SK-N-SH (cell line): ENCODE data around the gene PTH. TPM values are rescaled to one million over a fixed set of nuclear protein-coding genes. Genes with fewer than 3 reads are reported as not detected.

ENCODE experiments used
- CTCF ChIA-PET: fragments of 300-600, 350-600 bp; formaldehyde crosslinking; extraction: SDS; loops from one replicate; lab custom pipeline; 2021; lab: Yijun Ruan, JAX
- POLR2A ChIA-PET: fragments of 350-600 bp; sonication (Branson Sonifier 250); formaldehyde crosslinking; extraction: SDS; loops from one replicate; lab custom pipeline; 2020; ENCODE audit warnings: antibody characterized with exemption, inconsistent platforms; lab: Yijun Ruan, JAX
- DNase-seq: peaks from one replicate; pipeline ENCODE4 v3.0.0; 2012
- H2AFZ ChIP-seq: fragments of 200-600 bp; sonication (generic); 2 replicates; pipeline ENCODE4 v1.8.1; 2016; ENCODE audit warnings: antibody characterized with exemption, mild to moderate bottlenecking, low read depth
- H3F3A ChIP-seq: fragments of 200-600 bp; sonication (generic); replicated peaks from 2 replicates; pipeline ENCODE3; 2016; ENCODE audit warnings: antibody characterized with exemption, mild to moderate bottlenecking; ENCODE audit not compliant: insufficient read depth
- H3K27ac ChIP-seq, 2 experiments: fragments of 200-500 bp in 1 of 2; fragments of 200-600 bp in 1 of 2; sonication (Bioruptor generic) in 1 of 2; sonication (generic), shearing (Covaris generic) in 1 of 2; 2 replicates each; pipeline versions ENCODE4 v1.5.1 to v1.6.1; 2014 to 2016; ENCODE audit warnings: low read depth in 2 of 2, inconsistent platforms in 1 of 2, low read length in 1 of 2, mild to moderate bottlenecking in 1 of 2, mixed read lengths in 1 of 2
- H3K27me3 ChIP-seq: fragments of 200-600 bp; sonication (generic), shearing (Covaris generic); 2 replicates; pipeline ENCODE4 v1.6.1; 2016; ENCODE audit warnings: mixed run types; ENCODE audit not compliant: insufficient read depth
- H3K36me3 ChIP-seq, 2 experiments: fragments of 200-500 bp in 1 of 2; fragments of 200-600 bp in 1 of 2; sonication (Bioruptor generic) in 1 of 2; sonication (generic) in 1 of 2; replicated peaks in 1 of 2; 2 replicates each; pipeline versions ENCODE3 to v1.5.1; 2014 to 2016; ENCODE audit warnings: low read length in 1 of 2, mild to moderate bottlenecking in 1 of 2; ENCODE audit not compliant: insufficient read depth in 2 of 2, control insufficient read depth in 1 of 2
- H3K4me1 ChIP-seq, 2 experiments: fragments of 200-500 bp in 1 of 2; fragments of 200-600 bp in 1 of 2; sonication (Bioruptor generic) in 1 of 2; sonication (generic), shearing (Covaris generic) in 1 of 2; 2 replicates each; pipeline versions ENCODE4 v1.5.1 to v1.6.1; 2014 to 2016; ENCODE audit warnings: low read depth in 1 of 2, low read length in 1 of 2, mixed run types in 1 of 2; ENCODE audit not compliant: insufficient read depth in 2 of 2, control insufficient read depth in 1 of 2
- H3K4me2 ChIP-seq: fragments of 200-600 bp; sonication (generic), shearing (Covaris generic); 2 replicates; pipeline ENCODE4 v1.6.1; 2017; ENCODE audit warnings: mixed run types
- H3K4me3 ChIP-seq, 2 experiments: fragments of 200-500 bp in 1 of 2; fragments of 200-600 bp in 1 of 2; sonication (Bioruptor generic) in 1 of 2; sonication (generic), shearing (Covaris generic) in 1 of 2; 2 replicates each; pipeline versions ENCODE4 v1.5.1 to v1.8.1; 2014 to 2016; ENCODE audit warnings: low read depth in 2 of 2, inconsistent platforms in 1 of 2, low read length in 1 of 2, mild to moderate bottlenecking in 1 of 2, mixed read lengths in 1 of 2, moderate library complexity in 1 of 2
- H3K79me2 ChIP-seq: fragments of 200-600 bp; sonication (generic); 2 replicates; pipeline ENCODE4 v1.8.1; 2017; ENCODE audit warnings: mild to moderate bottlenecking; ENCODE audit not compliant: insufficient read depth
- H3K9ac ChIP-seq: fragments of 200-600 bp; sonication (generic); 2 replicates; pipeline ENCODE4 v1.6.1; 2017; ENCODE audit warnings: mixed run types
- H3K9me2 ChIP-seq: fragments of 200-600 bp; sonication (generic); 2 replicates; pipeline ENCODE4 v1.6.1; 2017; ENCODE audit warnings: mixed run types
- H3K9me3 ChIP-seq: fragments of 200-600 bp; sonication (generic); 2 replicates; pipeline ENCODE4 v1.6.1; 2017; ENCODE audit warnings: mixed run types, mild to moderate bottlenecking, moderate library complexity
- H4K20me1 ChIP-seq: fragments of 200-600 bp; sonication (generic); 2 replicates; pipeline ENCODE4 v1.6.1; 2017; ENCODE audit warnings: mild to moderate bottlenecking, mixed run types; ENCODE audit not compliant: insufficient read depth
- CHD2 ChIP-seq: fragments of 150-350 bp; IDR thresholded peaks from 2 replicates; pipeline ENCODE4 v1.6.1; 2018; ENCODE audit warnings: low read length; ENCODE audit not compliant: partially characterized antibody
- CTCF ChIP-seq: fragments of 200-600 bp; sonication (generic); IDR thresholded peaks from 2 replicates; pipeline ENCODE4 v1.6.1; 2017; ENCODE audit warnings: antibody characterized with exemption, mild to moderate bottlenecking, moderate library complexity
- FOSL2 ChIP-seq: IDR thresholded peaks from 2 replicates; pipeline ENCODE4 v1.4.0; 2012; ENCODE audit warnings: low read depth, mild to moderate bottlenecking, moderate library complexity, borderline replicate concordance
- NRF1 ChIP-seq: IDR thresholded peaks from 2 replicates; pipeline ENCODE4 v1.6.1; 2012; ENCODE audit warnings: low read depth, mild to moderate bottlenecking, low read length
- RAD21 ChIP-seq: IDR thresholded peaks from 2 replicates; pipeline ENCODE4 v1.6.1; 2012; ENCODE audit warnings: mild to moderate bottlenecking, low read length
- RCOR1 ChIP-seq: fragments of 150-350 bp; IDR thresholded peaks from 2 replicates; pipeline ENCODE4 v1.6.1; 2017; ENCODE audit warnings: antibody characterized with exemption, low read length
- RFX5 ChIP-seq: IDR thresholded peaks from 2 replicates; pipeline ENCODE4 v1.6.1; 2012; ENCODE audit warnings: mild to moderate bottlenecking, improper control_type of control experiment, low read length
- TAF1 ChIP-seq: IDR thresholded peaks from 2 replicates; pipeline ENCODE4 v1.6.1; 2012; ENCODE audit warnings: low read depth, mild to moderate bottlenecking, low read length, moderate library complexity, borderline replicate concordance
- TEAD4 ChIP-seq: IDR thresholded peaks from 2 replicates; pipeline ENCODE4 v1.4.0; 2012; ENCODE audit warnings: mild to moderate bottlenecking, borderline replicate concordance; ENCODE audit not compliant: insufficient read depth
- USF1 ChIP-seq: IDR thresholded peaks from 2 replicates; pipeline ENCODE4 v1.4.0; 2012; ENCODE audit warnings: low read depth, borderline replicate concordance
- WGBS: methylation state at CpG from one replicate; pipeline ENCODE4 v1.1.6; 2017; ENCODE audit warnings: low lambda C conversion rate; 5-methylcytosine and 5-hydroxymethylcytosine counted together
- polyA plus RNA-seq, 3 experiments: library from polyadenylated mRNA; depleted of rRNA; stranded (reverse); fragments of >200 nt; gene quantifications; 2 replicates each; pipeline ENCODE4 v1.2.3, GENCODE V29; 2012

The PTH gene
- polyA plus RNA-seq, 1 of the 3 experiments (the other 2 are of a cell fraction): not detected

DNA sequence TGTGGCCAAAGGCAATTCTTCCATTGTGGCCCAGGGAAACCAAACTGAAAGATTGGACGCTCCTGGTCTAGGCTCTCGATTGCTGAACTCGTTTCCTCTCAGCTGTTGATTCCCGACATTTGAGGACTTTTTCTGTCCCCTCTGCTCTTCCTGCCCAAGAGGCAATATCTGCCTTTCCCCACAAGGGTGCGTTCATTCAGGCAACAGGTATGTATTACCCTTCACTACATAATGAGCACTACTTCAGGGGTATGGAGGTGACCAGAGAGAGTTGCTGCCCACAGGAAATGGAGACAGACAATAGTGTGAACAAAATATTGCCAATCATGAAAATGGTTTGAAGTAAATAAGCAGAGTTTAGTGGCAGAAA lies 8.2 kb downstream of the PTH start:
- H3K27ac ChIP-seq: no peak overlapping the region
- no peak overlapping the region for H2AFZ ChIP-seq
- TF ChIP-seq RCOR1 (no peak), RAD21 (no peak), TAF1 (no peak), RFX5 (no peak), CHD2 (no peak), NRF1 (no peak), TEAD4 (no peak), USF1 (no peak)
- TF ChIP-seq, all 33 proteins: peak for 0
- DNase-seq: no peak
- H3K4me2 ChIP-seq: no peak overlapping the region
- H3K9ac ChIP-seq: no peak overlapping the region
- WGBS: 55% methylated on average over 5 of the region's 5 CpGs
- no peaks in the 10 kb centered on the region for H3F3A ChIP-seq
- CTCF ChIA-PET: interaction anchor here (1.0 to 2.4 kb wide), 3 partner anchors 9 to 23 kb away, joined by 4 to 13 read pairs (median 4); no protein-coding TSS in a partner anchor
- H4K20me1 ChIP-seq: no peaks in the 10 kb centered on the region
- H3K27me3 ChIP-seq: no peaks in the 10 kb centered on the region
- no peaks in the 10 kb centered on the region for H3K36me3 ChIP-seq
- H3K4me1 ChIP-seq: no peaks in the 10 kb centered on the region; a peak in 1 of 4 replicates
- peaks cover 4% of the 10 kb centered on the region; the same call in 1 of the 2 replicates for H3K9me3 ChIP-seq
- POLR2A ChIA-PET: no interaction called here
- no peaks in the 10 kb centered on the region for H3K9me2 ChIP-seq
- no peak overlapping the region for H3K4me3 ChIP-seq
- H3K79me2 ChIP-seq: no peaks in the 10 kb centered on the region

DNA sequence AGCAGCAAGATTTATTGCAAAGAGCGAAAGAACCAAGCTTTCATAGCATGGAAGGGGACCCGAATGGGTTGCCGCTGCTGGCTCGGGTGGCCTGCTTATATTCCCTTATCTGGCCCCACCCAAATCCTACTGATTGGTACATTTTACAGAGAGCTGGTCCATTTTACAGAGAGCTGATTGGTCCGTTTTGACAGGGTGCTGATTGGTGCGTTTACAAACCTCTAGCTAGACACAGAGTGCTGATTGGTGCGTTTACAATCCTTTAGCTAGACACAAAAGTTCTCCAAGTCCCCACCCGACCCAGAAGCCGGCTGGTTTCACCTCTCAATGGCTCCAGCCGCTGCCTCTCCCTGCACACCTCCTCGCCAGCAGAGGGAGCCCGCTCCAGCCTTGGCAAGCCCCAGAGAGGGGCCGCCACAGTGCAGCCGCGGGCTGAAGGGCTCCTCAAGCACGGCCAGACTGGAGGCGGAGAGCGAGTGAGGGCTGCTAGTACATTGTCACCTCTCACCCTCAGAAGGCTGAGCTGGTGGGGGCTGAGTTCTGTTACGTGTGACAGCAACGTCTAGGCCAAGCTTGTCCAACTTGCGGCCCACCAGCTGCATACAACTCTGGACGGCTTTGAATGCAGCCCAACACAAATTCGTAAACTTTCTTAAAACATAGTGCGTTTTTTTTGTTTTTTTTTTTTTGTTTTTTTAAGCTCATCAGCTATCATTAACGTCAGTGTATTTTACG lies 8.7 kb downstream of the PTH start:
- Histone ChIP-seq H3F3A (no peaks in the 10 kb centered on the region), H3K79me2 (no peaks in the 10 kb centered on the region), H3K36me3 (no peaks in the 10 kb centered on the region), H3K9ac (no peak overlapping the region), H3K9me2 (no peaks in the 10 kb centered on the region), H3K27ac (no peak overlapping the region), H3K4me2 (no peak overlapping the region), H2AFZ (no peak overlapping the region), H3K4me1 (no peaks in the 10 kb centered on the region; a peak in 1 of 4 replicates), H3K4me3 (no peak overlapping the region), H3K27me3 (no peaks in the 10 kb centered on the region), H3K9me3 (peaks cover 4% of the 10 kb centered on the region; the same call in 1 of the 2 replicates), H4K20me1 (no peaks in the 10 kb centered on the region)
- ChIA-PET POLR2A (no interaction called here), CTCF (interaction anchor here (1.4 to 2.4 kb wide), 2 partner anchors 20 to 22 kb away, joined by 4 to 13 read pairs; no protein-coding TSS in a partner anchor)
- DNase-seq: no peak
- TF ChIP-seq RAD21 (0 out of 2 replicates have a peak, but pooled peaks have one; percentile 5), CTCF (peak; percentile 43), FOSL2 (no peak)
- 49% methylated on average over 18 of the region's 26 CpGs for WGBS
